ENCODE data around the gene DYNC1I1.

DNA sequence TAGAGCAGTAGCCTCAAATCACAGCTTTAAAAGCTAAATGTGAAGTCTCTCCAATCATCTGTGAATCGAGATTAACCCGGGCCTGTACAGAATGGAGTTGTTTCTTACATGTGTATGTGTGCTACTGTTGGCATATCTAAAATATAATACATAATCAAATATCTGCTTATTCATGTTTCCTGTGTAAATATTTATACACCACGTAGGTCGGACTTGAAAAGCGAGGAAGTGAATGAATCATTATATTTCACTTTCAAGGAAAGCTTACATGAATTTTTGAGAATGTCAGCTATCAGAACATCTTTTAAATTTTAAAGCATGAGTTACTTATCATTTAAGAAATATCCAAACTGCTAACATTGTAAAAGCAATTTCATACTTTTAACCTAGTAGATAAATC lies 316.2 kb downstream of the DYNC1I1 start:
- no peak for TF ChIP-seq TAF1 (IDR thresholded peaks at IDR 0.05; ENCODE audit: borderline replicate concordance, insufficient read depth, low read length)
- TF ChIP-seq POLR2AphosphoS5 (IDR thresholded peaks at IDR 0.05; ENCODE audit: low read depth, low read length) = no peak
